Occipital lobe (tissue), 3 donors: Measurements from ENCODE around the gene CEP95. TPM values are rescaled to one million over a fixed set of nuclear protein-coding genes. Genes with fewer than 3 reads are reported as not detected.
"Not testable (repeated sequence)": the region's sequence is repeated elsewhere in the genome, so short reads cannot be mapped to it uniquely, and the experiment has no call there.

Source experiments
- DNase-seq: peaks from one replicate; lab custom pipeline; 2025; lab: John Stamatoyannopoulos, UW
- small RNA-seq: library from RNA; depleted of rRNA; stranded (forward); fragments of <200 nt; gene quantifications from one replicate; pipeline ENCODE3, GENCODE V24; 2014
- total RNA-seq: library from RNA; depleted of rRNA; stranded (reverse); fragments of >200 nt; gene quantifications from one replicate; pipeline ENCODE4 v1.2.3, GENCODE V29; 2014

CEP95 gene
- total RNA-seq, 1 donor from 2014 or later: 106 TPM

DNA sequence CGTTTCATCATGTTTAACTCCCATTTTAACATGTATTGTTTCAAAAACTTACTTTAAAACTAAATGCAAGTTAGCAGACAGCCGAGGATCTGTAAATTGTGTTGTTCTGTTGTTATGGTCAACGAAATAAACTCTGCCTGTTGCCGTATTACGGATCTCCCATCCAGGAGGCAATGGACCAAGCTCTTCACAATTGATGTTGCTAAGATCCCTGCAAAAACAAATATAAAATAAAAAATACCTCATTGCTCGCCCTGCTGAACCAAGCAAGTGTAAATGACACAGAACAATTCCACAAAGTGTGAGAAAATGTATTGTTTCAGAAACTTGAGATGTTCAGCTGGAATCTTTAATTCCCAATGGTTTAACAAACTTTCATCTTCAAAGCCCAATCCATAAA lies 65.0 kb downstream of the CEP95 start:
- DNase-seq: no peak

- no peak for DNase-seq
Measured at GRCh38 chr17:64572682-64573154, 65.9 kb downstream of the CEP95 start.

- no peak for DNase-seq
Measured at GRCh38 chr17:64573214-64573613, 66.4 kb downstream of the CEP95 start.

GRCh38 chr17:64574646-64575045 lies 67.9 kb downstream of the CEP95 start:
- DNase-seq: no peak

GRCh38 chr17:64575431-64575830 lies 68.7 kb downstream of the CEP95 start:
- DNase-seq: no peak

DNA sequence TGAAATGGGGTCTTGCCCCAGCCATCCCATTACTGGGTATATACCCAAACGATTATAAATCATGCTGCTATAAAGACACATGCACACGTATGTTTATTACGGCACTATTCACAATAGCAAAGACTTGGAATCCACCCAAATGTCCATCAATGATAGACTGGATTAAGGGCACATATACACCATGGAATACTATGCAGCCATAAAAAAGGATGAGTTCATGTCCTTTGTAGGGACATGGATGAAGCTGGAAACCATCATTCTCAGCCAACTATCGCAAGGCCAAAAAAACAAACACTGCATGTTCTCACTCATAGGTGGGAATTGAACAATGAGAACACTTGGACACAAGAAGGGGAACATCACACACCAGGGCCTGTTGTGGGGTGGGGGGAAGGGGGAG lies 70.2 kb downstream of the CEP95 start:
- DNase-seq: not testable (repeated sequence)

- no peak for DNase-seq
Measured at GRCh38 chr17:64579917-64580316, 73.1 kb downstream of the CEP95 start.

DNA sequence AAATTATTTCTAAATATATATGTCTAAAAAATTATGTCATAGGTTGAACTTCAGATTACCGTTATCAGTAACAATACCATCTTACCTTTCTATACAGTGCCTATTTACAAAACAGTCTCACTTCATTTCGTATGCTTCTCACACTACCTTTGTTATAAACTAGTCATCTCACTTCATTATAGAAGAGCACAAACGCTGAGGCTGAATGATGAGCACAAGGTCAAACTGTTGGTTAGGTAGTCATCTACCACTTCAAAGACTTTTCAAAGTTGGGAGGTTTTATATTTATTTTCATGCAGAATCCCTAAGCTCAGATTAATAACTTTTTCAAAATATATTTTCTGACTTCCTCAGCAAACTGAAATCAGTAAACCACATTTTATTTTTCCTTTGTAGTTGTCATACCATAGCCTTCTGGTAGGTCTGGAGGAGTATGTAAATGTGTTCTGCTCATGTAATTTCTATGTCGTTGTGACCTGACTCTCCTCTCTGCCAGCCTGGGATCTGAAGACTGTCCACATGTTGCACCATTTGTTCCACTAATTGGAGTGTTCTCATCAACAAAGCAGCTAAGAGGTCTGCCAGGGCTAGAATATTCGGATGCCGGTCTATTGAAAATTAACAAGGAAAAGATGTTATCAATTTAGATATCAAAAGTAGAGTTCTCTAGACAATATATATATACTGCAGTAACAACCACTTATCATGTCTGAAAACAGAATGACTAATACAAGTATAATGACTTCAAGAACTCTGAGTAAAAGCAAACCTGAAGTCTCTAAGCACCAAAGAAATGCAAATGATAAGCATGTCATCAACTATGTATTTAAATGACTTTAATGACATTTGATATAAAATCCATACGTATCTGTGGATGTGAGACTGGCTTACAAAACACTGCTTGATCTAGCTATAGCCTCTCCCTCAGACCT lies 73.9 kb downstream of the CEP95 start:
- DNase-seq: no peak

GRCh38 chr17:64583038-64583437 lies 76.3 kb downstream of the CEP95 start:
- no peak for DNase-seq

GRCh38 chr17:64585146-64585545 lies 78.4 kb downstream of the CEP95 start:
- no peak for DNase-seq

Small RNAs within 50 kb of the gene (small RNA-seq; reads per million reads assigned to genes)
- gene AC009994.1 (not detected), gene ATP5MFP4 (not detected)

Other genes with a start within 250 kb of the CEP95 start
- 28.2 TPM for gene TEX2, start 243.7 kb upstream of the CEP95 start, total RNA-seq
- 7.2 TPM for gene PECAM1, start 116.1 kb upstream of the CEP95 start, total RNA-seq
- 2.2 TPM for gene MILR1, start 57.9 kb upstream of the CEP95 start, total RNA-seq
- gene POLG2, start 9.9 kb upstream of the CEP95 start, total RNA-seq: 12.6 TPM
- gene DDX5, start 688 bp upstream of the CEP95 start, total RNA-seq: 377 TPM
- gene SMURF2, start 155.3 kb downstream of the CEP95 start, total RNA-seq: 78.5 TPM